Body of pancreas (tissue), 4 donors: ENCODE measurements around the gene IZUMO4.

Source experiments
- CTCF ChIP-seq, 7 experiments: fragments of 450-650 bp in 4 of 7; fragments of 200-600 bp in 3 of 7; sonication (generic) in 3 of 7; IDR thresholded peaks; one replicate each; pipeline ENCODE4 v1.5.1; 2016 to 2019; ENCODE audit warnings: antibody characterized with exemption in 7 of 7
- POLR2A ChIP-seq, 3 donors: fragments of 450-650 bp; IDR thresholded peaks; one replicate each; pipeline ENCODE4 v1.6.1; 2016; ENCODE audit warnings: antibody characterized with exemption in 3 of 3, mild to moderate bottlenecking in 2 of 3

- TF ChIP-seq CTCF (IDR thresholded peaks at IDR 0.05) (no peak), POLR2A (IDR thresholded peaks at IDR 0.05) (no peak)
Measured at GRCh38 chr19:2099937-2100718, 3.4 kb downstream of the IZUMO4 start.
